NOMO-1 (cell line): Measurements from ENCODE around the gene NTRK1.

Source experiments
- DNase-seq, 2 experiments: peaks; one replicate each; lab custom pipeline; 2025; ENCODE audit not compliant: unreplicated experiment in 2 of 2; lab: John Stamatoyannopoulos, UW

Gene NTRK1

DNA sequence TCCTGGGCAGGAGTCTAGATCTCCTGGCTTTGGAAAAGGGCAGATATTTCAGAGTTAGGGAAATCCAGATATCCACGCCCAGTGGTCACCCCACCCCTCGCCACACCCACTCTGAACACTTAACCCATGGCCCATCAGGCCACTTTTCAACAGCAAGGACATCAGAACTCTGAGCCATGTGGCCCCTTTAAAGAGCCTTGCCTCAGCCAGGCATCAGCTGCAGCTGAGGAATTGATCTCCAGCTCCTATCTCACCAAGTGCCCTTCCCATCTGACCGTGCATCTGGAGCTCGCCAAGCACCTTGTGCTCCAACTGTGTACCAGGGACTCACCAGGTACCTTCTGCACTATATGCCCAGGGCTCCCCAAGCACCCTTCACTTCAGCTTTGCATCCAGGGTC, 23.8 kb upstream of the NTRK1 start:
- DNase-seq, result no peak

GRCh38 chr1:156838972-156839371, 21.7 kb upstream of the NTRK1 start:
- no peak for DNase-seq

DNA sequence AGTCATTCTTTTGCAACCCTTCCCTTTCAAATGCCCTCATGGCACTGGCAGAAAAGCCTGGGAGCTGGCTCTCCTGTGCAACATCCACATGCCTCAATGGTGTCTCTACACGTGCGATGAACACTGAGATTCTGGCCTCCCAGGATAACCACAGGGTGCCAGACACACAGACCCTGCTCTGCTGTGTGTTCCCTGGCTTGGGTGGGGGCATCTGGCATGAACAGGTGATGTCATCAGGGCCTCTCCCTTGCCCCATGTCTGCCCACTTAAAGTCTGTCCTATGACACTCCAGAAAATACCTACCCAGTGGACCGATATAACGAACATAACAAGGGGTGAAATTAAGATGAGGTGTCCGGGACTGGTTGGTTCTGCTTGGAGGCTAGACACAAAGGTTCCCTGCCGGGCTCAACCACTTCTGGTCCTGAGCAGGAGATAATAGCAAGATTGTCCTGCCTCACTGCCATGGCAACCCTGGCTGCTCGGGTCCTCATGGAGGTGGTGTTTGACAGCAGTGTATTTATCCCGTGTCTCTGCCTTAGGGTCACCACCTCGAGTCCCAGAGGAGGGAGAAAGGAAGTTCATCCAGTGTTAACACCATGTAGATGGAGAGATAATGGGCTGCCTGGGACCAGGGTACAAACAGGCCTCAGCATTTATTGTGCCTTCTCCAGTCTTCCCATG, 21.1 kb upstream of the NTRK1 start:
- DNase-seq, result no peak

DNA sequence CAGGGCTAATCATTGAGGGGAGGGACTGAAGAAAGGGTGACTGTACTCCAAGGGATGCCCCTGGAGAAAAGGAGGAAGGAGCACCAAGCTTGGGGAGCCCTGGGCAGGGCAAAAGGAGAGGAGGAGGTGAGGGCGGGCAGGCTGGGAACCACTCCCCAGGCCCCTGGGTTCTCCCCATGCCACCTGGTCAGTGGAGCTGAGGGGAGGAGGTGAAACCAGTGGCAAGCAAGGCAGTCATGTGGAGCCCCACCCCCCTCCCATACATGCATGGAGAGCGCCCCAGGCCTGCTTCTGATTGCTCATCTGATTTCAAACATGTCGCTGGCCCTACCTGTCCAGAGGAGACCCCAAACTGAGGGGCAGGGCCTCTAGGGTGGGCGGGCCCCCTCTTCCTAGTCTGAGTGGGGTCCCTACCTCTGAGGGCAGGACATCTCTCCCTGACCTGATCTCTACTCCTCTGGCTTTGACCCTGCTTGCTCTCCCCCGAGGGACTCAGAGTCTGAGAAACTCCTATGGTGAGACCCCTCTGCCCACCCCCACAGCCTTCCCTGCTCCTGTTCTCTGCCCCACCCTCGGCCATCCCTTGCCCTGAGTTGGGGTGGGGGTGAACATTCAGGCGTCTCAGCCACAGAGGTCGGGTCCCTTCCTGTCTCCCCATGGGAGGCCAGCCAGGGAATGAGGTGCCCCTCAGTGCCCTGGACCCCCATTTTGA, 20.3 kb upstream of the NTRK1 start:
- no peak for DNase-seq

- no peak for DNase-seq
Measured at GRCh38 chr1:156840898-156841279, 19.8 kb upstream of the NTRK1 start.

DNA sequence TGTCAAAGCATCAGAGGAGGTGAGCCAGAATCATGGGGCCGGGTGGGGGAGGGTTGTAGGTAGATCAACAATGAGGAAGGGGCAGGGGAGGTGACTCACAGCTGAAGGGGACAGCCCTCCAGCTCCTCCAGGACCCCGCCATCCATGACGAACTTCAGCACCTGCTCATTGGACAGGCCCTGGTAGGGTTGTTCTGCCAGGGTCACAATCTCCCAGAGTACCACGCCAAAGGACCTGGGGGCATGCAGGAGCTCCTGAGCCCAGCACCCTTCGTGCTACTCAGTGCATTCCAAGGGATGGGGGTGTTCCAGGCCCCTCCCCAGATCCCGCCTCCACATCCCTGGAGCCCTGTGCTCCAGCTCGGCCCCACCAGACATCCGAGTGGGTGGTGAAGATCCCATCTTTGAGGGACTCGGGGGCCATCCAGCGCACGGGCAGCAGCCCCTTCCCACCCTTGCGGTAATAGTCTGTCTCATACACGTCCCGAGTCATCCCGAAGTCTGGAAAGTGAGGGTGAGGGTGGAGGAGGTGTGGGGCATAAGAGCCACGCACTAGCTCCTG, 19.3 kb upstream of the NTRK1 start:
- no peak for DNase-seq

GRCh38 chr1:156842618-156843300, 17.9 kb upstream of the NTRK1 start:
- no peak for DNase-seq

- DNase-seq, result no peak
Measured at GRCh38 chr1:156844102-156844501, 16.6 kb upstream of the NTRK1 start.

GRCh38 chr1:156844638-156845037, 16.0 kb upstream of the NTRK1 start:
- no peak for DNase-seq

DNA sequence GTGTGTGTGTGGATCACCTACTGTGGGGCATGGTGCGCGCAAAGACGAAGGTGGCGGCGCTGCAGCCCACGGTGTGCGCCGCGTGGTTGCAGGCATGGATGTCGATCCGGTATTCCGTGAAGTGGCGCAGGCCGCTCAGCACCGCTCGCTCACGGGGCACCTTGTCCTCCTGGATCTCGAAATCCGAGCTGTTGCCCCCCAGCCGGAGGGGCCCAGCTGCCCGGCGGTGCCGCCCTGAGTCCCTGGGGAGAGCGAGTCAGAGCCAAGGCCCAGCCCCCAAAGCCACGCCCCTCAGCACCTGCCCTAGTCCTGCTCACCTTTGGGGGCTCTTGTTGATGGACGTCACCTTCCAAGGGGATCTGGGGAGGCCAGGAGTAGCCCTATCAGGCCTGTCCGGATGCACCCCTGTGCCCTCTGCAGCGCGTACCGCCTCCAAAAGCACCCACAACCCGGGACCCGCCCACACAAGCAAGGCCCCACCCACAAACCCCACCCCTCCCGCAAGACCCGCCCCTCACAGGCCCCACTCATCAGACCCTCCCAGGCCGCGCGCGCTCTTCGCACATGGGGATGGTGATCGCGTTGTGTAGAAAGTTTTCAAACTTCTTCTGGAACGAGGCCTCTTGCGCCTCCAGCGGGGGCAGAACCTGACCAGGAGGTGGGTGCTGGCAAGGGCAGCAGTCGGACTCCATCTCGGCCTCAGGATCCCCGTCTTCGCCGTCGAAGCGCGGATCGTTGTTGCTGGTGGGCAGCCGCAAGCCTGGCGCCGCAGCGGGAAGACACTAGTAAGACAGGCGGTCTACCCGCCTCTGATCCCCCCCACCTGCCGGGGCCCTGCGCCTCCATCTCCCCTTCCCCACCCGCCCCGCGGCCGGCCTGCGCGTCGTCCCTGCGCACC, 15.4 kb upstream of the NTRK1 start:
- no peak for DNase-seq

DNA sequence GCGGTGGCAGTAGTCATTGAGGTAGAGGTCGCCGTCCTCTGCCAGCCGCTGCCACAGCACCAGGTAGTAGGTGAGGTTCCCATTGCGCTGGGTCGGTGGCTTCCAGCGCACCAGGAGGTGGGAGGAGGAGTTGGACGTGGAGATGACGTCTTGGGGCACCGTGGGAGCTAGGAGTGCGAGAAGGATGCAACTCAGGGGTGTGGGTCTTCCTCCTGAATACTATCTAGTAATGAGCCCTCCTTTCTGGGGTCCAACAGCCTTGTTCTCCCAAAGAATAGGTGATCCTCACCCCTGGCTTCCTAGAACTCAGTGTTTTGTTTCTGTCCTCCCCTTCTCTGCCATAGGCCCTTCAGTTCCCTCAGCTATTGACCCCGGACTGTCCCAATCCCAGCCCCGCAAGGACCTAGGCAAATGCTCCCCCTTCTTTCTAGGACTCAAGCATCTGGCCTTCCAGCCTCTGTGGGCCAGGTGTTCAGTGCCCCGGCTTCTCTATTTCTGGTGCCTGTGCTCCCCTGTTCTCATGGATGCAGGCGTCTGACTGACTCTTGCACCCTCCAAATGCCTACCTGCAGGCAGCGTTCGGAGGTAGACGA, 14.6 kb upstream of the NTRK1 start:
- DNase-seq, result no peak

- no peak for DNase-seq
Measured at GRCh38 chr1:156846643-156847042, 14.0 kb upstream of the NTRK1 start.

DNA sequence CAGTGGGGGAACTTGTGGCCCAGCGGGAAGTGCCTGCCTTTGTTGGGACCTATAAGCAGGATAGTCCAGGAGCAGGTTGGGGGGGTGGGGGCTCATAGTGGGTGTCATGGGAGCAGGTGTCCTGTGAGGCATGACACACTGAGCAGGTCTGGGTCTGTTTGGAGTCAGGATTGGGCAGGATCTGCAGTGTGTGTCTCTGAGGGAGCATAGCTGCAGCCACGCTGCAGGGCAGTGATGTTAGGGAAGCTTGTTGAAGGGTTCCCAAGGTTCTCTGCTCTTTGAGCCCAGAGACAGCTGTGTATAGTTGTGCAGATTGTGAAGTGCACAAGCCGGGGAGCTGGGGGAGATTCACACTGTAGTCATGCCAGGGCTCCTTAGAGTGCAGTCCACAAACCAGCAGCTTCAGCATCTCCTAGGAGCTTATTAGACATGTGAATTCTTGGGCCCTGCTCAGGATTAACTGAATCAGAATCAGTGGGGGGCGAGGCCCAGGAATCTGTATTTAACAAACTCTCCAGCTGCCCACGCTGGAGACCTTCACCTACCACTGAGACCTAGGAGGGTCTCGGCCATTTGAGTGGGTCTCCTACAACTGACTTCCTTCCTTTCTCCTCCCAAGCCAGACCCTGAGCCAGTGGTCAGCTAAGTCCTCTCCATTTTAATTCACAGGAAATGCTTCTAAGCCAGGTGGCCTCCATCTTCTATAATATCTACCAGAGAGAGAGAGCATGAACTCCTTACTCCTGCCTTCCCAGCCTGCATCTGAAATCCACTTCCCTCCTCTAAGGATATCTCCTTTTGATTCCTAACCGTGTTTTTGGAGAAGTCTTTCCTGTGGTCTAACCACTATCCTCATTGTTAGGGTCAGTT, 12.8 kb upstream of the NTRK1 start:
- no peak for DNase-seq

- no peak for DNase-seq
Measured at GRCh38 chr1:156848461-156849150, 12.1 kb upstream of the NTRK1 start.

GRCh38 chr1:156849151-156849496, 11.5 kb upstream of the NTRK1 start:
- no peak for DNase-seq

DNA sequence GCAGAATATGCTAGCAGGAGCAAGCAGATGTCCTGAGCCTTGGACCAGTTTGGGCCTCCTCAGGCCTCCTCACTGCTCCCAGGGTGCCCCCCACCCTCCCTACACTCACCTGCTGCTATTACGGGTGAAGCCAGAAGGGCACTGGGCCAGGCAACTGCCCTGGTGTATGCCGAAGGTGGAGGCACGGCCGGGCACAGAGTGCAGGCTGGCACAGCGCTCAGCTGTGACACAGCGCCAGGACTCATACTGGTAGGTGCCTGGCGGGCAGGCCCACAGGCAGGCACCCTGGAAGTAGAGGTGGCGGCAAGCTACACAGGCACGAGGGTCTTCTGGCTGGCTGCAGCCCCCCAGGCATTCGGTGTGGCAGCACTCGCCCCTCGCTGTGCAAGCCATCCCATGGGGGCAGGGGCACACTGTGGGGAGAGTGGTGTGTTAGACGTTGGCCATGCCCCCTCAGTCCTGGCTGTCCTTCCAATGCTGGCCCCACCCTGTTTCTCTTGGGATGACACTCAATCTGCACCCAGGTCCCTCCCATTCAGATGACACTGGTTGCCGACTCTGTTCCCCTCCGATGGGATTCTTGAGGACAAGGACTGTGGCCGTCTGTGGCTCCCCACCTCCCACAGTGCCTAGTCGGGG, 8.8 kb upstream of the NTRK1 start:
- no peak for DNase-seq

DNA sequence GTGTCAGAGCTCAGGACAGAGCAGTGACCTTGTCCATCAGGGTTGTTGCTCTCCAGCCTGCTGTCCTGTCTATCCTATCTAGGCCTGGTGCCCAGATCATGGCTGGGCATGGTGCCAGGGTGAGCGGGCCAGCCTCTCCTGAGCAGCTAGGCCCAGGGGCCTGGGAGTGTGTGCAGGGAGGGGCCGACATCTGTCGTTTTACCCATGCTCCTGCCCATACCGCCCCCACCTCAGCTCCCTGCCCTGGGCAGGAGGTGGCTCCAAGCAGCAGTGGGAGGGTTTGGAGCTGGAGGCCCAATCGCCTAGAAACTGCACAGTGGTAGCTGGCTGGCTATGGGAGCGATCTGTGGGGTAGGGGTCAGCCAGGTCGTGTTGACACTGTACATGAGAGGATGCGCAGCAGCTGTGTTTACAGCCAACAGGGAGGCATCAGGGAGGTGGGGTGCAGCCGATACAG, 8.2 kb upstream of the NTRK1 start:
- DNase-seq, result no peak

- DNase-seq, result no peak
Measured at GRCh38 chr1:156853761-156854160, 6.9 kb upstream of the NTRK1 start.
